ENCODE data around the gene SMTN. TPM values are rescaled to one million over a fixed set of nuclear protein-coding genes. Genes with fewer than 3 reads are reported as not detected.
A peak's percentile ranks its signal among the peaks of the same experiment; 100 is the strongest.

The SMTN gene
- total and polyA plus RNA-seq, 8 donors, result 71.0 to 99.7 (median 88.2) TPM

DNA sequence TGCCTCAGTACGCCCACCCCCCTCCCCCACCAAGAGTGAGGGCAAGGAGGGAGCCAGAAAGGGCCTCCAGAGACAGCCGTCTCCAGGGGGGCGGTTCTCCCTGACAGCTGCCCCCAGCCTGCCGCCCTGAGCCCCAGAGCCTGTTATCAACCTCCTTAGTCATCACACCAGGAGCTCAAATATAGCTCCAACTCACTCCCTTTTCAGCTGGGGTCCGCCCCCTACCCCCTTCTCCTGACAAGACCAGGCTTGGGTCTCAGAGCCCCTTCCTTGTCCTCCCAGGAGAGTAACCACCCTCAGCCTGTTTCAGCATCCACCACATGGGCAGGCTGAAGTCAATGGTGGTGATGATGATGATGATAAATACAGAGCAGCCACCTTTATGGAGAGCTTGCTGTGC, 39.1 kb downstream of the SMTN start:
- Histone ChIP-seq H3K4me3 (no peak overlapping the region), H3K36me3 (no peaks in the 10 kb centered on the region), H3K4me1 (peaks cover 3 to 12% of the 10 kb centered on the region in 2 donors), H3K27me3 (no peaks in the 10 kb centered on the region), H3K9me3 (no peaks in the 10 kb centered on the region), H3K27ac (no peak overlapping the region)
- TF ChIP-seq CTCF (IDR thresholded peaks at IDR 0.05), result no peak
- intact Hi-C loops (cut with DNase I), result no loop called here
- DNase-seq (no peak), ATAC-seq (no peak)

GRCh38 chr22:31120642-31121041, 39.5 kb downstream of the SMTN start:
- no peaks in the 10 kb centered on the region for H3K27me3 ChIP-seq
- H3K4me3 ChIP-seq, result no peak overlapping the region
- H3K36me3 ChIP-seq, result no peaks in the 10 kb centered on the region
- no peak overlapping the region for H3K27ac ChIP-seq
- no peak for TF ChIP-seq CTCF (IDR thresholded peaks at IDR 0.05)
- intact Hi-C loops (cut with DNase I), result no loop called here
- H3K4me1 ChIP-seq, result peaks cover 3 to 12% of the 10 kb centered on the region in 2 donors
- DNase-seq, result no peak
- no peaks in the 10 kb centered on the region for H3K9me3 ChIP-seq
- no peak for ATAC-seq

DNA sequence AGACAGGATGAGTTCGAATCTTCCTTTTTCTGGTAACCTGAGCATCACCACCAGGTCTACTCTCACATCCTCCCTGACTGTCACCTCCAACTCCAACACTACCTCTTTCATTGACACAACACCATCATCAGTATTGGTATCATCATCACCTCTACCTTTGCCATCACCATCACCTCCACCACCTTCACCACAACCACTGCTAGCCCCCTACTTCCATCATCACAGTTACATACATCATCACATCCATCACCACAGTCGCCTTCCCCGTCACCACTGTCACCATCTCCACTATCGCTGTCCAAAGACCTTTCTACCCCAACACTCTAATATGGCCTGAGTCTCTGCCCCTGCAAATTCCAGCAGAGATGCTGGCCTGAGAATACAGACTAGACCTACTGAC, 40.3 kb downstream of the SMTN start:
- no peak for DNase-seq
- no peak for TF ChIP-seq CTCF (IDR thresholded peaks at IDR 0.05)
- no peak overlapping the region for H3K27ac ChIP-seq
- no peak overlapping the region for H3K4me3 ChIP-seq
- ATAC-seq, result no peak
- H3K27me3 ChIP-seq, result no peaks in the 10 kb centered on the region
- H3K4me1 ChIP-seq, result peaks cover 3 to 12% of the 10 kb centered on the region in 2 donors
- no peaks in the 10 kb centered on the region for H3K36me3 ChIP-seq
- H3K9me3 ChIP-seq, result no peaks in the 10 kb centered on the region
- intact Hi-C loops (cut with DNase I), result no loop called here

- TF ChIP-seq CTCF (IDR thresholded peaks at IDR 0.05), result no peak
- no peak overlapping the region for H3K4me3 ChIP-seq
- ATAC-seq (peak; percentile 13), DNase-seq (no peak)
- intact Hi-C loops (cut with DNase I), result no loop called here
- H3K36me3 ChIP-seq, result no peaks in the 10 kb centered on the region
- no peaks in the 10 kb centered on the region for H3K9me3 ChIP-seq
- H3K27ac ChIP-seq, result no peak overlapping the region
- peaks cover 3 to 12% of the 10 kb centered on the region in 2 donors for H3K4me1 ChIP-seq
- H3K27me3 ChIP-seq, result no peaks in the 10 kb centered on the region
Observed at GRCh38 chr22:31122196-31122531, 41.0 kb downstream of the SMTN start.

GRCh38 chr22:31122532-31123291, 41.6 kb downstream of the SMTN start, which contains the start of gene INPP5J:
Gene INPP5J (plus strand): TSS chr22:31122966. CDS start chr22:31123015, 49 bp downstream.
- TF ChIP-seq CTCF (IDR thresholded peaks at IDR 0.05), result no peak
- no peaks in the 10 kb centered on the region for H3K27me3 ChIP-seq
- H3K4me3 ChIP-seq, result peak within 1 kb of the TSS; percentile 33 to 36
- DNase-seq, result peak in 2 of 4 donors; percentile 56 to 75
- H3K36me3 ChIP-seq, result no peaks in the 10 kb centered on the region
- intact Hi-C loops (cut with DNase I), result no loop called here
- H3K27ac ChIP-seq, result no peak within 1 kb of the TSS
- H3K9me3 ChIP-seq, result no peaks in the 10 kb centered on the region
- peaks cover 3 to 12% of the 10 kb centered on the region in 2 donors for H3K4me1 ChIP-seq
- ATAC-seq, result peak; percentile 92

Measured in left lung (tissue), 10 donors.